NK-92 (cell line): ENCODE data around the gene TOGARAM1.
"Not testable (repeated sequence)": the region's sequence is repeated elsewhere in the genome, so short reads cannot be mapped to it uniquely, and the experiment has no call there.

Source experiments
- DNase-seq: peaks from one replicate; lab custom pipeline; 2025; ENCODE audit not compliant: unreplicated experiment; lab: John Stamatoyannopoulos, UW

Gene TOGARAM1

GRCh38 chr14:45039390-45039789 lies 77.4 kb downstream of the TOGARAM1 start:
- DNase-seq = no peak

- no peak for DNase-seq
Observed at GRCh38 chr14:45041641-45042040, 79.7 kb downstream of the TOGARAM1 start.

GRCh38 chr14:45044638-45045037 lies 82.6 kb downstream of the TOGARAM1 start:
- no peak for DNase-seq

GRCh38 chr14:45048385-45048784 lies 86.4 kb downstream of the TOGARAM1 start:
- no peak for DNase-seq

GRCh38 chr14:45051180-45051579 lies 89.2 kb downstream of the TOGARAM1 start:
- DNase-seq = no peak

GRCh38 chr14:45051896-45052295 lies 89.9 kb downstream of the TOGARAM1 start:
- no peak for DNase-seq

GRCh38 chr14:45057349-45057748 lies 95.4 kb downstream of the TOGARAM1 start:
- no peak for DNase-seq

GRCh38 chr14:45057881-45058364 lies 95.9 kb downstream of the TOGARAM1 start:
- no peak for DNase-seq

GRCh38 chr14:45060551-45060950 lies 98.6 kb downstream of the TOGARAM1 start:
- no peak for DNase-seq

GRCh38 chr14:45065540-45065939 lies 103.5 kb downstream of the TOGARAM1 start:
- DNase-seq = no peak

GRCh38 chr14:45065956-45066355 lies 104.0 kb downstream of the TOGARAM1 start:
- no peak for DNase-seq

- no peak for DNase-seq
Observed at GRCh38 chr14:45066667-45067066, 104.7 kb downstream of the TOGARAM1 start.

GRCh38 chr14:45068396-45068795 lies 106.4 kb downstream of the TOGARAM1 start:
- DNase-seq = no peak

- DNase-seq = no peak
Observed at GRCh38 chr14:45070215-45070614, 108.2 kb downstream of the TOGARAM1 start.

GRCh38 chr14:45072126-45072525 lies 110.1 kb downstream of the TOGARAM1 start:
- no peak for DNase-seq

GRCh38 chr14:45073231-45073879 lies 111.4 kb downstream of the TOGARAM1 start:
- DNase-seq = no peak

- DNase-seq = no peak
Observed at GRCh38 chr14:45078323-45078722, 116.3 kb downstream of the TOGARAM1 start.

- DNase-seq = not testable (repeated sequence)
Observed at GRCh38 chr14:45080416-45080968, 118.5 kb downstream of the TOGARAM1 start.

GRCh38 chr14:45081096-45081495 lies 119.1 kb downstream of the TOGARAM1 start:
- DNase-seq = not testable (repeated sequence)

GRCh38 chr14:45082420-45082819 lies 120.4 kb downstream of the TOGARAM1 start:
- no peak for DNase-seq

GRCh38 chr14:45083617-45083975 lies 121.6 kb downstream of the TOGARAM1 start:
- DNase-seq = no peak

- DNase-seq = peak; percentile 72
Observed at GRCh38 chr14:45083976-45084722, 122.2 kb downstream of the TOGARAM1 start, which contains the start of gene PRPF39. PRPF39 (plus strand) TSS chr14:45084116; CDS start chr14:45095240, 11,124 bp downstream.
